GM12878 (cell line): ENCODE measurements around the gene ATG10. TPM values are rescaled to one million over a fixed set of nuclear protein-coding genes. Genes with fewer than 3 reads are reported as not detected.

ENCODE experiments used
- ATAC-seq: fragments of 200-7000 bp; cut with Tn5 transposase; 3 replicates; pipeline ENCODE4 v1.9.1; 2020; ENCODE audit warnings: mild to moderate bottlenecking, moderate library complexity
- BruUV-seq: library from RNA; stranded (reverse); fragments of 400-500 nt; replicated peaks from 2 replicates; lab custom pipeline; 2021; lab: Mats Ljungman, UMichigan
- CTCF ChIA-PET: fragments of 300-600 bp; sonication (Branson Sonifier 250); formaldehyde crosslinking; extraction: SDS; loops from one replicate; lab custom pipeline; 2021; ENCODE audit warnings: inconsistent platforms; lab: Yijun Ruan, JAX
- POLR2A ChIA-PET: fragments of 350-600 bp; formaldehyde crosslinking; extraction: SDS; loops from one replicate; lab custom pipeline; 2021; ENCODE audit warnings: inconsistent platforms; lab: Charles Lee
- RAD21 ChIA-PET: fragments of 300-600 bp; sonication (Branson Sonifier 250); formaldehyde crosslinking; loops from one replicate; lab custom pipeline; 2023; ENCODE audit warnings: antibody characterized with exemption; ENCODE audit not compliant: unreplicated experiment; lab: Charles Lee
- SMC1A ChIA-PET: fragments of 300-600 bp; sonication (Branson Sonifier 250); formaldehyde crosslinking; loops from one replicate; lab custom pipeline; 2023; ENCODE audit not compliant: unreplicated experiment, uncharacterized antibody; lab: Charles Lee
- DNase-seq: peaks from one replicate; pipeline ENCODE4 v3.0.0-alpha.2; 2011; ENCODE audit warnings: low read depth, low spot score
- FAIRE-seq: peaks from 3 replicates; lab custom pipeline; 2011; peaks lifted over from hg19 to GRCh38; lab: Jason Lieb, UNC
- H2AFZ ChIP-seq: 2 replicates; pipeline ENCODE4 v1.6.0; 2011; ENCODE audit warnings: low read depth, low read length, control low read depth; ENCODE audit not compliant: control insufficient read depth
- H3K27ac ChIP-seq: 2 replicates; pipeline ENCODE4 v1.5.1; 2011; ENCODE audit warnings: control low read depth; ENCODE audit not compliant: control insufficient read depth, insufficient read depth
- H3K27me3 ChIP-seq, 2 experiments: replicated peaks in 1 of 2; 2 replicates each; pipeline versions ENCODE4 v1.6.0 to v1.6.1; 2011; ENCODE audit warnings: low read length in 1 of 2; ENCODE audit not compliant: control insufficient read depth in 2 of 2, insufficient read depth in 2 of 2
- H3K36me3 ChIP-seq, 2 experiments: 2 replicates each; pipeline ENCODE4 v1.5.1; 2011; ENCODE audit warnings: low read length in 1 of 2; ENCODE audit not compliant: control insufficient read depth in 2 of 2, insufficient read depth in 2 of 2
- H3K4me1 ChIP-seq: 2 replicates; pipeline ENCODE4 v1.6.1; 2011; ENCODE audit warnings: mild to moderate bottlenecking, low read length, moderate library complexity, mixed read lengths; ENCODE audit not compliant: control insufficient read depth, insufficient read depth
- H3K4me2 ChIP-seq: 2 replicates; pipeline ENCODE4 v1.6.0; 2011; ENCODE audit warnings: control low read depth; ENCODE audit not compliant: control insufficient read depth, insufficient read depth
- H3K4me3 ChIP-seq: fragments of 200-600 bp; sonication (generic); 2 replicates; pipeline ENCODE4 v1.5.1; 2016
- H3K79me2 ChIP-seq: 2 replicates; pipeline ENCODE4 v1.6.0; 2011; ENCODE audit warnings: low read length; ENCODE audit not compliant: control insufficient read depth, insufficient read depth
- H3K9ac ChIP-seq: 2 replicates; pipeline ENCODE4 v1.8.0; 2011; ENCODE audit warnings: low read length, control low read depth, mixed read lengths; ENCODE audit not compliant: control insufficient read depth, insufficient read depth
- H3K9me3 ChIP-seq: replicated peaks from 3 replicates; pipeline ENCODE4 v1.5.1; 2011; ENCODE audit warnings: mild to moderate bottlenecking, low read length; ENCODE audit not compliant: control insufficient read depth, insufficient read depth
- H4K20me1 ChIP-seq: 2 replicates; pipeline ENCODE4 v1.6.0; 2011; ENCODE audit not compliant: control insufficient read depth, insufficient read depth
- ATF7 ChIP-seq: fragments of 450-650 bp; IDR thresholded peaks from 2 replicates; pipeline ENCODE4 v1.6.1; 2016; ENCODE audit warnings: low read depth, mild to moderate bottlenecking
- CBFB ChIP-seq: IDR thresholded peaks from 2 replicates; pipeline ENCODE4 v1.6.1; 2016; ENCODE audit warnings: antibody characterized with exemption, low read depth
- CBX5 ChIP-seq: sonication (generic); IDR thresholded peaks from 2 replicates; pipeline ENCODE4 v1.6.1; 2016; ENCODE audit warnings: low read depth, moderate library complexity, mild to moderate bottlenecking, inconsistent platforms
- ESRRA ChIP-seq: IDR thresholded peaks from 2 replicates; pipeline ENCODE4 v1.6.1; 2012; ENCODE audit warnings: mild to moderate bottlenecking, low read length, improper control_type of control experiment
- FOXM1 ChIP-seq: IDR thresholded peaks from 2 replicates; pipeline ENCODE4 v1.6.1; 2012; ENCODE audit warnings: low read depth, mild to moderate bottlenecking, inconsistent platforms, low read length, moderate library complexity
- NBN ChIP-seq: fragments of 450-650 bp; IDR thresholded peaks from 2 replicates; pipeline ENCODE4 v1.6.1; 2016
- NR2F1 ChIP-seq: fragments of 450-650 bp; conservative IDR thresholded peaks from 2 replicates; pipeline ENCODE4 v1.6.1; 2017; ENCODE audit warnings: mild to moderate bottlenecking
- SPI1 ChIP-seq: IDR thresholded peaks from 2 replicates; pipeline ENCODE4 v1.6.1; 2011; ENCODE audit warnings: low read depth, mild to moderate bottlenecking, low read length, moderate library complexity, borderline replicate concordance; ENCODE audit not compliant: insufficient read depth
- SUZ12 ChIP-seq: fragments of 200-600 bp; sonication (generic); IDR thresholded peaks from one replicate; pipeline ENCODE4 v1.6.1; 2018; ENCODE audit warnings: antibody characterized with exemption, mild to moderate bottlenecking; ENCODE audit not compliant: unreplicated experiment
- TCF7 ChIP-seq: IDR thresholded peaks from 2 replicates; pipeline ENCODE4 v1.6.1; 2014; ENCODE audit warnings: antibody characterized with exemption, borderline replicate concordance
- WRNIP1 ChIP-seq: IDR thresholded peaks from 2 replicates; pipeline ENCODE4 v1.6.1; 2011; ENCODE audit warnings: low read depth, low read length, improper control_type of control experiment, borderline replicate concordance
- YBX1 ChIP-seq: fragments of 450-650 bp; IDR thresholded peaks from 2 replicates; pipeline ENCODE4 v1.6.1; 2016; ENCODE audit warnings: antibody characterized with exemption
- ZZZ3 ChIP-seq: IDR thresholded peaks from 2 replicates; pipeline ENCODE4 v1.6.1; 2011; ENCODE audit warnings: low read depth; ENCODE audit not compliant: control insufficient read depth, insufficient read length
- WGBS: methylation state at CpG from one replicate; pipeline ENCODE4 v1.1.6; 2016; ENCODE audit warnings: low lambda C conversion rate; ENCODE audit not compliant: insufficient replicate concordance, insufficient coverage; ENCODE audit errors: missing lambda C conversion rate; 5-methylcytosine and 5-hydroxymethylcytosine counted together
- in situ Hi-C: fragments of 300-500 bp; cut with MboI; formaldehyde crosslinking; loops from 9 replicates; pipeline ENCODE4 v1.14.3; 2018; ENCODE audit warnings: mixed read lengths
- intact Hi-C: fragments of 100-400 bp; cut with micrococcal nuclease; formaldehyde crosslinking; loops from one replicate; pipeline ENCODE4 v1.14.2; 2022; ENCODE audit not compliant: unreplicated experiment
- polyA plus RNA-seq, 11 experiments: library from polyadenylated mRNA; depleted of rRNA in 4 of 11; unstranded in 6 of 11; stranded (reverse) in 5 of 11; fragments of >200 nt; fragmentation: Nextera tagmentation in 4 of 11; fragmentation: Illumina TruSeq in 1 of 11; extraction: Ambion mirVana in 4 of 11; extraction: Trizol in 1 of 11; gene quantifications; 1 replicate in 1 of 11; 2 replicates in 10 of 11; pipeline versions ENCODE4 v1.2.1 to v1.2.3, GENCODE V29; 2011 to 2016; ENCODE audit warnings: inconsistent platforms in 2 of 11, missing spikeins in 2 of 11, low read depth in 1 of 11
- total RNA-seq, 4 experiments: library from RNA; depleted of rRNA in 3 of 4; stranded (reverse); fragments of >200 nt in 3 of 4; fragmentation: Illumina TruSeq in 1 of 4; extraction: Trizol in 1 of 4; gene quantifications; 2 replicates each; pipeline versions ENCODE4 v1.2.1 to v1.2.3, GENCODE V29; 2013 to 2021
- TF ChIP-seq, protein P1 (sequence below): fragments of 450-650 bp; IDR thresholded peaks from 2 replicates; pipeline ENCODE4 v1.6.1; 2016; ENCODE audit warnings: mild to moderate bottlenecking, moderate library complexity, borderline replicate concordance
- TF ChIP-seq, protein P2 (sequence below): IDR thresholded peaks from 2 replicates; pipeline ENCODE4 v1.6.1; 2011; ENCODE audit warnings: borderline replicate concordance, low read depth, mild to moderate bottlenecking, moderate library complexity, low read length; ENCODE audit not compliant: insufficient read depth, poor library complexity, severe bottlenecking

ATG10 gene
- total and polyA plus RNA-seq, 10 of the 15 experiments (the other 5 are each of a cell fraction or from before 2014, with no cell fraction given) = 3.8 to 14.4 (median 6.5) TPM

DNA sequence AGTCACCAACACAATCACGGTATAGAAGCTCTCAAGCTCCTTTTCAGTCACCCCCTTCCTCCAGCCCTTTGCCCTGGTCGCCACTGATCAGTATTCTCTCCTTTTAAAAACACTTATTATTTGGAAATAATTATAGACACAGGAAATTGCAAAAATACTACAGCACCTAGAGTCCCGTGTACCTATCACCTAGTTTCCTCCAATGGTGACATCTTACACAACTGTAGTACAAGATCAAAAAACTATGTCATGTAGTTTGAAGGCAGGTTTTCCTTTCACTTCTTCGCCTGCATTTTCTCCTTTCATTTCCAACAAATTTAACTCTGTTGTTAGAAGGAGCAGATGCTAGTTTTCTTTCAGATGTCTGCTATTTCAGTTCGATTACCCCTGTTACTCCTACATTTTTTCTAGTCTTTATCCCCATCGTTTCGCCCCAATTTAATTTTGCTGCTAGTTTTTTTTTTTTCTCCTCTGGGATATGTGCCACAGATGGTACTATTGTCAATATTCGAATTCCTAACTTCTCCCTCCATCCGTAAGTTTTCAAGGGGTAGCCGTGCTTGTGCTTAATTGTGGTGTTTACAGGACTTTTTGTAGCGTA is 612 bp upstream of the ATG10 start:
- in situ Hi-C loops = no loop called here
- peak overlapping the region; percentile 79 for H3K4me3 ChIP-seq
- ChIA-PET SMC1A (interaction anchor here (0.7 to 1.7 kb wide), 8 partner anchors 8 to 303 kb away, joined by 3 to 9 read pairs (median 4); no protein-coding TSS in a partner anchor), RAD21 (interaction anchor here (0.6 to 1.3 kb wide), 5 partner anchors 9 to 545 kb away, joined by 3 to 5 read pairs (median 3); no protein-coding TSS in a partner anchor), POLR2A (interaction anchor here (1.0 kb wide), 2 partner anchors 120 to 193 kb away, joined by 3 to 4 read pairs; no protein-coding TSS in a partner anchor), CTCF (interaction anchor here (0.6 to 1.4 kb wide), 3 partner anchors 113 to 194 kb away, joined by 3 to 12 read pairs (median 3); no protein-coding TSS in a partner anchor)
- no peaks in the 10 kb centered on the region for H4K20me1 ChIP-seq
- peak overlapping the region; percentile 53 for H2AFZ ChIP-seq
- FAIRE-seq (peak; percentile 79), DNase-seq (peak; percentile 19), ATAC-seq (peak; percentile 36)
- H3K4me2 ChIP-seq = peak overlapping the region; percentile 66
- peaks cover 8% of the 10 kb centered on the region for H3K79me2 ChIP-seq
- intact Hi-C loops = loop anchor here (2.0 to 10.0 kb wide), 4 partner anchors 118 to 464 kb away; partner anchors contain the start of gene SSBP2
- TSS peak; percentile 76 for BruUV-seq
- peak overlapping the region; percentile 94 for H3K9ac ChIP-seq
- H3K36me3 ChIP-seq = no peaks in the 10 kb centered on the region
- no peaks in the 10 kb centered on the region for H3K4me1 ChIP-seq
- no peaks in the 10 kb centered on the region for H3K9me3 ChIP-seq
- WGBS = 3% methylated on average over 11 of the region's 11 CpGs
- no peaks in the 10 kb centered on the region for H3K27me3 ChIP-seq
- H3K27ac ChIP-seq = peak overlapping the region; percentile 48
- TF ChIP-seq FOXM1 (no peak), SPI1 (no peak), NBN (0 out of 2 replicates have a peak, but pooled peaks have one; percentile 30), CBFB (no peak), ZZZ3 (no peak), TCF7 (peak; percentile 19; the same call in 1 of the 2 replicates), WRNIP1 (no peak), SUZ12 (no peak), YBX1 (no peak), CBX5 (no peak), NR2F1 (no peak), ATF7 (peak; percentile 60), ESRRA (no peak)
- TF ChIP-seq, protein P1, sequence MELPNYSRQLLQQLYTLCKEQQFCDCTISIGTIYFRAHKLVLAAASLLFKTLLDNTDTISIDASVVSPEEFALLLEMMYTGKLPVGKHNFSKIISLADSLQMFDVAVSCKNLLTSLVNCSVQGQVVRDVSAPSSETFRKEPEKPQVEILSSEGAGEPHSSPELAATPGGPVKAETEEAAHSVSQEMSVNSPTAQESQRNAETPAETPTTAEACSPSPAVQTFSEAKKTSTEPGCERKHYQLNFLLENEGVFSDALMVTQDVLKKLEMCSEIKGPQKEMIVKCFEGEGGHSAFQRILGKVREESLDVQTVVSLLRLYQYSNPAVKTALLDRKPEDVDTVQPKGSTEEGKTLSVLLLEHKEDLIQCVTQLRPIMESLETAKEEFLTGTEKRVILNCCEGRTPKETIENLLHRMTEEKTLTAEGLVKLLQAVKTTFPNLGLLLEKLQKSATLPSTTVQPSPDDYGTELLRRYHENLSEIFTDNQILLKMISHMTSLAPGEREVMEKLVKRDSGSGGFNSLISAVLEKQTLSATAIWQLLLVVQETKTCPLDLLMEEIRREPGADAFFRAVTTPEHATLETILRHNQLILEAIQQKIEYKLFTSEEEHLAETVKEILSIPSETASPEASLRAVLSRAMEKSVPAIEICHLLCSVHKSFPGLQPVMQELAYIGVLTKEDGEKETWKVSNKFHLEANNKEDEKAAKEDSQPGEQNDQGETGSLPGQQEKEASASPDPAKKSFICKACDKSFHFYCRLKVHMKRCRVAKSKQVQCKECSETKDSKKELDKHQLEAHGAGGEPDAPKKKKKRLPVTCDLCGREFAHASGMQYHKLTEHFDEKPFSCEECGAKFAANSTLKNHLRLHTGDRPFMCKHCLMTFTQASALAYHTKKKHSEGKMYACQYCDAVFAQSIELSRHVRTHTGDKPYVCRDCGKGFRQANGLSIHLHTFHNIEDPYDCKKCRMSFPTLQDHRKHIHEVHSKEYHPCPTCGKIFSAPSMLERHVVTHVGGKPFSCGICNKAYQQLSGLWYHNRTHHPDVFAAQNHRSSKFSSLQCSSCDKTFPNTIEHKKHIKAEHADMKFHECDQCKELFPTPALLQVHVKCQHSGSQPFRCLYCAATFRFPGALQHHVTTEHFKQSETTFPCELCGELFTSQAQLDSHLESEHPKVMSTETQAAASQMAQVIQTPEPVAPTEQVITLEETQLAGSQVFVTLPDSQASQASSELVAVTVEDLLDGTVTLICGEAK = no peak
- TF ChIP-seq, protein P2, sequence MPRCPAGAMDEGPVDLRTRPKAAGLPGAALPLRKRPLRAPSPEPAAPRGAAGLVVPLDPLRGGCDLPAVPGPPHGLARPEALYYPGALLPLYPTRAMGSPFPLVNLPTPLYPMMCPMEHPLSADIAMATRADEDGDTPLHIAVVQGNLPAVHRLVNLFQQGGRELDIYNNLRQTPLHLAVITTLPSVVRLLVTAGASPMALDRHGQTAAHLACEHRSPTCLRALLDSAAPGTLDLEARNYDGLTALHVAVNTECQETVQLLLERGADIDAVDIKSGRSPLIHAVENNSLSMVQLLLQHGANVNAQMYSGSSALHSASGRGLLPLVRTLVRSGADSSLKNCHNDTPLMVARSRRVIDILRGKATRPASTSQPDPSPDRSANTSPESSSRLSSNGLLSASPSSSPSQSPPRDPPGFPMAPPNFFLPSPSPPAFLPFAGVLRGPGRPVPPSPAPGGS = no peak
